Upper lobe of left lung (tissue), 6 donors: ENCODE measurements around the gene SLC6A3. TPM values are rescaled to one million over a fixed set of nuclear protein-coding genes. Genes with fewer than 3 reads are reported as not detected.

ENCODE experiments used
- ATAC-seq, 2 donors: fragments of 200-7000 bp; cut with Tn5 transposase; one replicate each; pipeline ENCODE4 v1.9.1; 2022; ENCODE audit warnings: mild to moderate bottlenecking in 2 of 2, moderate library complexity in 2 of 2; ENCODE audit not compliant: low FRiP score in 2 of 2
- DNase-seq, 2 donors: peaks; one replicate each; pipeline ENCODE4 v3.0.0-alpha.2; 2019 to 2020
- H3K27ac ChIP-seq, 4 donors: fragments of 200-600 bp; sonication (generic); one replicate each; pipeline ENCODE4 v1.5.1; 2016 to 2019
- H3K27me3 ChIP-seq, 4 donors: fragments of 200-600 bp; sonication (generic); one replicate each; pipeline ENCODE4 v1.5.1; 2017 to 2019
- H3K36me3 ChIP-seq, 4 donors: fragments of 200-600 bp; sonication (generic); one replicate each; pipeline ENCODE4 v1.5.1; 2016 to 2019
- H3K4me1 ChIP-seq, 4 donors: fragments of 200-600 bp; sonication (generic); one replicate each; pipeline ENCODE4 v1.5.1; 2018 to 2019
- H3K4me3 ChIP-seq, 4 donors: fragments of 200-600 bp; sonication (generic); one replicate each; pipeline ENCODE4 v1.5.1; 2017 to 2019; ENCODE audit warnings: mild to moderate bottlenecking in 2 of 4, moderate library complexity in 1 of 4
- H3K9me3 ChIP-seq, 4 donors: fragments of 200-600 bp; sonication (generic); one replicate each; pipeline ENCODE4 v1.5.1; 2018 to 2019
- CTCF ChIP-seq, 6 experiments: fragments of 450-650 bp in 4 of 6; fragments of 200-600 bp in 2 of 6; sonication (generic) in 2 of 6; IDR thresholded peaks; one replicate each; pipeline ENCODE4 v1.5.1; 2016 to 2019; ENCODE audit warnings: antibody characterized with exemption in 6 of 6
- EP300 ChIP-seq, 4 donors: sonication (generic); formaldehyde crosslinking; IDR thresholded peaks; one replicate each; pipeline ENCODE4 v1.5.1; 2017; ENCODE audit warnings: antibody characterized with exemption in 4 of 4, control low read depth in 2 of 4
- POLR2A ChIP-seq, 4 donors: fragments of 450-650 bp; IDR thresholded peaks; one replicate each; pipeline ENCODE4 v1.5.1; 2016 to 2017; ENCODE audit warnings: antibody characterized with exemption in 4 of 4, mild to moderate bottlenecking in 2 of 4
- POLR2AphosphoS5 ChIP-seq, 2 donors: sonication (generic); formaldehyde crosslinking; IDR thresholded peaks; one replicate each; pipeline ENCODE4 v1.5.1; 2017; ENCODE audit warnings: antibody characterized with exemption in 2 of 2
- WGBS, 2 donors: methylation state at CpG; one replicate each; pipeline ENCODE4 v1.1.5; 2017 to 2018; 5-methylcytosine and 5-hydroxymethylcytosine counted together
- total RNA-seq, 6 donors: library from RNA; depleted of rRNA in 4 of 6; stranded (reverse); fragments of >200 nt in 4 of 6; gene quantifications; one replicate each; pipeline versions ENCODE4 v1.1.0 to v1.2.1, GENCODE V29; 2016 to 2021
- donor health status: DM: no; HTN: no; CAD: no; lungs with moderate emphysema.
- donor health status: DM: no; HTN: yes; CAD: no; lungs with severe emphysema.

Gene SLC6A3
- total RNA-seq, 6 donors from 2014 or later: 0.15 to 1.2 (median 0.36) TPM; not detected in 2

- no peak overlapping the region for H3K4me3 ChIP-seq
- H3K9me3 ChIP-seq: no peaks in the 10 kb centered on the region
- WGBS, 2 donors: 85 to 90% methylated on average over 6 to 21 of the region's 21 CpGs
- ATAC-seq (no peak), DNase-seq (no peak)
- no peaks in the 10 kb centered on the region for H3K36me3 ChIP-seq
- H3K4me1 ChIP-seq: peaks cover 0 to 10% (median 6%) of the 10 kb centered on the region in 4 donors
- H3K27ac ChIP-seq: no peak overlapping the region
- no peak for TF ChIP-seq POLR2AphosphoS5 (IDR thresholded peaks at IDR 0.05)
- no peak for TF ChIP-seq POLR2A (IDR thresholded peaks at IDR 0.05)
- TF ChIP-seq EP300 (IDR thresholded peaks at IDR 0.05): no peak
- no peak for TF ChIP-seq CTCF (IDR thresholded peaks at IDR 0.05)
- no peaks in the 10 kb centered on the region for H3K27me3 ChIP-seq
These were observed 54.2 kb downstream of the SLC6A3 start for GRCh38 chr5:1390861-1391600.

GRCh38 chr5:1390333-1390732 lies 54.9 kb downstream of the SLC6A3 start:
- no peaks in the 10 kb centered on the region for H3K27me3 ChIP-seq

GRCh38 chr5:1388383-1388967 lies 56.8 kb downstream of the SLC6A3 start:
- DNase-seq: no peak
- Histone ChIP-seq H3K9me3 (no peaks in the 10 kb centered on the region), H3K27ac (no peak overlapping the region), H3K27me3 (no peaks in the 10 kb centered on the region), H3K4me3 (no peak overlapping the region), H3K36me3 (no peaks in the 10 kb centered on the region), H3K4me1 (peaks cover 4 to 19% (median 12%) of the 10 kb centered on the region in 4 donors)
- 86 to 90% methylated on average over 4 of the region's 4 CpGs for WGBS, 2 donors
- TF ChIP-seq CTCF (IDR thresholded peaks at IDR 0.05) (no peak), POLR2A (IDR thresholded peaks at IDR 0.05) (no peak), POLR2AphosphoS5 (IDR thresholded peaks at IDR 0.05) (no peak), EP300 (IDR thresholded peaks at IDR 0.05) (no peak)
- ATAC-seq: no peak

More at GRCh38 chr5:1390333-1390732, 54.9 kb downstream of the SLC6A3 start:
- WGBS, 2 donors: 74 to 76% methylated on average over 4 to 7 of the region's 7 CpGs
- TF ChIP-seq EP300 (IDR thresholded peaks at IDR 0.05) (no peak), POLR2AphosphoS5 (IDR thresholded peaks at IDR 0.05) (no peak), CTCF (IDR thresholded peaks at IDR 0.05) (no peak), POLR2A (IDR thresholded peaks at IDR 0.05) (no peak)
- H3K4me3 ChIP-seq: no peak overlapping the region
- H3K4me1 ChIP-seq: peaks cover 4 to 17% (median 8%) of the 10 kb centered on the region in 4 donors
- DNase-seq (no peak), ATAC-seq (no peak)
- no peaks in the 10 kb centered on the region for H3K9me3 ChIP-seq
- H3K27ac ChIP-seq: no peak overlapping the region
- H3K36me3 ChIP-seq: no peaks in the 10 kb centered on the region

- TF ChIP-seq CTCF (IDR thresholded peaks at IDR 0.05): no peak
- TF ChIP-seq POLR2A (IDR thresholded peaks at IDR 0.05): no peak
- no peak for TF ChIP-seq EP300 (IDR thresholded peaks at IDR 0.05)
- TF ChIP-seq POLR2AphosphoS5 (IDR thresholded peaks at IDR 0.05): no peak
- no peak for DNase-seq
- Histone ChIP-seq H3K27me3 (no peaks in the 10 kb centered on the region), H3K4me3 (no peak overlapping the region), H3K36me3 (no peaks in the 10 kb centered on the region), H3K9me3 (no peaks in the 10 kb centered on the region), H3K4me1 (peaks cover 4 to 19% (median 12%) of the 10 kb centered on the region in 4 donors), H3K27ac (no peak overlapping the region)
- 93 to 95% methylated on average over 5 of the region's 5 CpGs for WGBS, 2 donors
- ATAC-seq: no peak
These were observed 57.4 kb downstream of the SLC6A3 start for GRCh38 chr5:1387876-1388275.
